GM19025 (cell line): ENCODE data around the gene FGD2.
"Not testable (repeated sequence)": the region's sequence is repeated elsewhere in the genome, so short reads cannot be mapped to it uniquely, and the experiment has no call there.

Experiments used
- ATAC-seq: cut with Tn5 transposase; IDR thresholded peaks from one replicate; pipeline ENCODE4 v1.9.1; 2021; ENCODE audit warnings: mild to moderate bottlenecking, low read depth, moderate library complexity; ENCODE audit not compliant: unreplicated experiment

The FGD2 gene

DNA sequence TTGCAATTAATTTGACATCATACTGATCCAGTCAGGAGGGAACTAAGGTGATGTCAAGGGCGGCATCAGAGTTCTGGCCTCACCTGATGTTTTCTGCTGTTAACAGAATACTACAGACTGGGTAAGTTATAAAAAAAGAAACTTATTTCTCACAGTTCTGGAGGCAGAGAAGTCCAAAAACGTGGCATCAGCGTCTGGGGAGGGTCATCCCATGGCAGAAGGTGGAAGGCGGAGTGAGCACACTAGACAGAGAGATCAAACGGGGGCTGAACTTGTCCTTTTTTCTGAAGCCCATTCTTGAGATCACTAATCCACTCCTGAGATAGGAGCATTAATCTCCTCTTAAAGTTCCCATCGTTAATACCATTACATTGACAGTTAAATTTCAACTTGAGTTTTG, 16.2 kb upstream of the FGD2 start:
- no peak for ATAC-seq

DNA sequence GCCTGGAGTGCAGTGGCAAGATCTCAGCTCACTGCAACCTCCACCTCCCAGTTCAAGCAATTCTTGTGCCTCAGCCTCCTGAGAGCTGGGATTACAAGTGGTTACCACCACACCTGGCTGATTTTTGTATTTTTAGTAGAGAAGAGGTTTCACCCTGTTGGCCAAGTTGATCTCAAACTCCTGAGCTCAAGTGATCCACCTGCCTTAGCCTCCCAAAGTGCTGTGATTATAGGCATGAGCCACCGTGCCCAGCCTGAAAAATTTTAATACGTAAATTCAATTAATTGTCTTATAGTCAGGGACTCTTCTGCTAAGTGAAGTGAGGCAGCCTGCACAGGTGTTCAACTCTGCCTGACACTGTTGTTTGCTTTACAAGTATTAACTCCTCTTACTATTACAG, 15.1 kb upstream of the FGD2 start:
- ATAC-seq: not testable (repeated sequence)

DNA sequence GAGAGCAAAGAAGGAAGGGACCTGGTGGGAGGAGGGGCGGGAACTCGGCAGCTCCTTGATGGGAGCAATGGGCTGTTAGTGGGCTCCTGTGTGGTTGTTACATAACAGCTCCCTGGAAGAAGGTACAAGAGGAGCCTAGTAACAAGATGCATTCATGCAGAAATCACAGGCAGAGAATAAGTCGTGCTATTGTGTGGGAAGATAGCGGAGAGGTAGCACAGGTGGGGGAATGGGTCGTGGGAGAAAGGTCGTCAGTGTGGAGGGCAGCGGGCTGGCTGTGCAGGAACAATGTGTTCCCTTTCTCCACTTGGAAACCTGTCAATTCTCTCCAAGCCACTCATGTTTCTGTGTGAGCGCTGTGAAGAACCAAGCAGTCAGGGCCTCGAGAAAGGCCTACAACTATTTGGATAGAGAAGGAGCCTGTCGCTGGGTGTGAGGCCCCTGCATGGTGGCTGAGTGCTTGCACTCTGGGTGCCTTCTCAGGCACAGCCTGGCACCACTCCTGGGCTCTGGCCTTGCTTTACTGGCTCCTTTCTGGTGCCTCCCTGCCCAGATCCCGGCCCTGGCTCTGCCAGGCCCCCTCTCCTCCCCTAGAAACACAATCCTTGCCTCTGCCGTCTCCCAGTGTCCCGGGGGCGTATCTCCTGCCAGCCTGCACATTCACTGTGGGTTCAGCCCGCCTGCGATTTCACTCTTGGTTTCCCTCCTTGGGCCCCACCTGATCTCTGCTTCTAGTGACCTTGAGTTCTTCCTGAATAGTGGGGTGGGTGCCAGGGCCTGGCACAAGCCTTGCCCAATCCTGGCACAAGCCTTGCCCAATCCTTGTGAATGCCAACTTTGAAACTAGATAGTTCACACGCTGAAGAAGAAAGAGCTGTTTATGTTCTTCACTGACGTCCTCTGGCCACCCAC, 7.4 kb upstream of the FGD2 start:
- ATAC-seq: no peak

DNA sequence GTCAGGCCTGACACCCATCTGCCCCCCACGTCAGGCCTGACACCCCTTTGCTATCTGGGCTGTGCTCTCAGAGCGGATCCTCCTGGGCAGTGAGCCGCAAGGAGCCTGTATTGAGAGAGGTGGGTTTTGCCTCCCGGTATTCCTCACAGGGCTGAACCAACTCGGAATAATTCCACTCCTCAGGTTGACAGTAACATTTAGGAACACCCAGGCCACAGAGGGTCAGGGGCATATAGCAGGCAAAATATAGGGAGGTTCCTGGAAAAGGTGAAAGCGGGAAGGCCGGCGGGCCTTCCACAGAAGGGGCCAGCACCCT, 6.8 kb upstream of the FGD2 start:
- ATAC-seq: no peak

DNA sequence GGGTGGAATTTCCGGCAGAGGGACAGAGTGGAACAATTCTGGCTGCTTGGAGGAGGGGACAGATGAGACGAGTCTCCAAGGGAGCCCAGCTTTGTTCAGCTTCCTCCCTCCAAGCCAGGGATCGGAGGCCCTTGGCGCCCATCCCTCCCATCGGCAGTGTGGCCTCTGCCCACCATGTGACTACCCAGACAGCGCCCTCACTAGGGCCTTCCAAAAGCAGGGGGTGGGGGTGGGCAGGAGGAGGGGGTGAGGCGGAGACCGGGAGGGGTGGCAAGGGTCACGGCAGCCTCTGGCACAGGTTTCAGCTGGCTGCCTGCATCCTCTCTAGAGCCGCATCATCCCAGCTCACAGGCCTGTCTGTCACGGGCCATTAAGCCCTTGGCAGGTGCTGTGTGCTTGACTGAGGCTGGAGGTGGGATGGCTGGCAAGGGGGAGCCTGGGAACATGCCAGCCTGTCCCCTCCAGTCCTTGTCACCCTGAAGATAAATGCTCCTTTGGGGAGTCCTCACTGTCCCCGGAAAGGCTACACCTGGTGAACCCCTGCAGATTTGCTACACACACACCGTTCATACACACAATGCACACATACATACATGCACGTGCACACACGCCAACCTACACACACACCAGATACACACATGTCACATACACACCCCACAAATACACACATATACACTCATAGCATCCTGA, 6.2 kb upstream of the FGD2 start:
- ATAC-seq: no peak

DNA sequence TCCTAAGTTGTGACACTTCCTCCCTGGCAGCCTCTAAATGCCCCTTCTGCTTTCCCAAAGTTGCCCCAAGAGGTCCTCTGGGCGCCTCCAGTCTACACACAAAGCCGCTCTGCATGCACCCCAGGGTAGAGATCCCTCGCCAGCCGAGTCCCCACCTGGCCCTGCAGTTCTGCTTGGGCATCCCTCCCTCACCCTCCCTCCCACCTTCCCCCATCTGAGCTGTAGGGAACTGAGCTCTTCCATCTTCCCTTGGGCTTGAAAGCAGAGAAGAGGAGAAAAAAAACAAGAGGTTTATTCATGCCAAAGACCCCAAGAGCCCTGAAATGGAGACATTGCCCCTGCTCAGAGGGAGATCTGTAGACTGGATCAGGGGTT, 5.7 kb upstream of the FGD2 start:
- ATAC-seq: no peak

DNA sequence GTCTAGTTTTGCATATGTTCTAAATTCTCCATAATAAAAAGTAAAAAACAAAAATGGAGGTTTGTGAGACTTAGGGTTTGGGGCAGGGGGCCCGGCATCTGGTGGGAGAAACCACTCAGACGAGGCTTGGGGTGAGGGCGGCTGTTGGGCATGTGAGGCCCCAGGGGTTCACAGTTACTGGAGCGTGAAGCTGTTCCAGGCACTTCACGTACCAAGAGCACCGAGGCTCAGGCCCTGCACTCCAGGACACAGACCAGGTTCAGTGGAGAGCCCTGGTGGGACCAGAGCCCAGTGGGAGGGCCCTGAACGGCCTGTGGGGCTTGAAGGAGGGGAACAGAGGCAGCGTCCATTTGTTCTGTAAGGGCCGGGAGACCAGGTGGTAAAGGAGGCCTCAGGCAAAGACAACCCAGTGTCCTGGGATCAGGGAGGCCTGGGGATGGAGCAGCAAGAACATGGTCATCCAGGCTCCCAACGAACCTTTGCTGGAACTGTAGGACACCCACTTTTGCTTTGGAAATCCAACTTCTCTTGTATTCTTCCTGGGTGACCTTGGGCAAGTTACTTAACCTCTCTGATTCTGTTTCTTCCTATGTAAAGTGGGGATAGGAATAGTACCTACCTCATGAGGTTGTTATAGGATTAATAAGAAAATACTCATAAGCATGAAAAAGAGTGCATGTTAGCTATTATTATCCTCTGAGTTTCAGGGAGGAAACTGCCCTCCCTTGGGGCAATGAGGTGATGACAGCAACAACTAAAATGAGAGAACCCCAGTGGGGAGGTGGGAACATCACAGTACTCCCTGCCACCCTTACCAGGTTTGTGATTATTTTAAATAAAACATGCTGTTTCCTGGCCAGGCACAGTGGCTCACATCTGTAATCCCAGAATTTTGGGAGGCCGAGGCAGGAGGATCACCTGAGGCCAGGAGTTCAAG, 1.1 kb upstream of the FGD2 start:
- no peak for ATAC-seq

DNA sequence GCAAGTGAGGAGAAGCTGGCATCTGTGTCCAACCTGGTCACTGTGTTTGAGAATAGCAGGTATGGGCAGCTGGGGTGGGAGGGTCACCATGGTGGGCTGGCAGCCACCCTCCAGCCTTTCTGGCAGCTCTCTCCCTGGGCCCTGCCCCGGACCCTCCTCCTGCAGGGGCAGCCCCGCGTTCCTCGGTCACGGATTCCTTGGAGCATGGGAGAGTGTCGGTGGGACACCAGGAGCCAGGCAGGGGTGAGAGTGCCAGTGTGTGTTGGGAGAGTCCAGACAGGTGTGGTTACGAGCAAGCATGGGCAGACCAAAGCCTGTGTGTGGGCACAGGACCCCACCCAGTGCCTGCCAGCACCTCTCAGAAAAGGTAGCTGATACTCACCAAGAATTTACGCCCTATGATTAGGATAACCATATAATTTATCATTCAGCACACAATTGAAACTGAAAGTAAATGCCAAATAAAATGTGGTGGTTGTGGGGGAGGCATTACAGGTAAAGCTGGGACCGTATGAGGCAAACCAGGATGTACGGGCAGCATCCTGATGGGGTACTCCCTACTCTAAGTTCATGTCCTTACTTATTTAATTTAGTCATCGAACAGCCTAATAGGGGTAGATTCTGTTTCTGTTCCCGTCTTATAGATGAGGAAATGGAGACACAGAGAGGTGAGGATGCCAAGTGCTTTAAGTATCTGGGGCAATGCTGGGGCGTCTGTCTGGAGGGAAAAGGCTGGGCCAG, 542 bp downstream of the FGD2 start:
- ATAC-seq: peak; percentile 3

DNA sequence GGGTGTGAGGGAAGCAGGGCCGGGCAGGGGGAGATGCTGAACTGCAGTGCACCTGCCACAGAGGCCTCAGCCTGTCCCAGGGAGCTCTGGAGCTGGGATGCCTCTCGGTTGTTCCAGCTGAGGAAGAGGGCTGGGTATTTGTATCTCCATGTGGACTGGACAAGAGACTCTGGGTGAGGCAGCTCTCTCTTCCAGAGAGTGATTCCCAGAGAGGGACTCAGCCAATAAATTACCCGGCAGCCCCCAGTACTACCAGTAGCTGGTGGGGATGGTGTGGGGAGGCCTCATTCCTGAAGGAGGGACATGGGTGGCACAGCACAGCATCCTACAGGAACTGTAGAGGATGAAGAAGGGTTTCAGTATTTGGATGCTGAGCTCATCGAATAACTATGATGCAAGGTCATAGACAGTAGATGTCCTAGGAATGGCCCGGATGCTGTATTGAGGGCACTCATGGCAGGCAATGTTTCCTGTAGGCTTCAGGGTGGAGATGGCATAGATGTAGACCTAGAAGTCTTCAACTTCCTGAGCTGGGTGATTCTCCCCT, 1.4 kb downstream of the FGD2 start:
- ATAC-seq: no peak

DNA sequence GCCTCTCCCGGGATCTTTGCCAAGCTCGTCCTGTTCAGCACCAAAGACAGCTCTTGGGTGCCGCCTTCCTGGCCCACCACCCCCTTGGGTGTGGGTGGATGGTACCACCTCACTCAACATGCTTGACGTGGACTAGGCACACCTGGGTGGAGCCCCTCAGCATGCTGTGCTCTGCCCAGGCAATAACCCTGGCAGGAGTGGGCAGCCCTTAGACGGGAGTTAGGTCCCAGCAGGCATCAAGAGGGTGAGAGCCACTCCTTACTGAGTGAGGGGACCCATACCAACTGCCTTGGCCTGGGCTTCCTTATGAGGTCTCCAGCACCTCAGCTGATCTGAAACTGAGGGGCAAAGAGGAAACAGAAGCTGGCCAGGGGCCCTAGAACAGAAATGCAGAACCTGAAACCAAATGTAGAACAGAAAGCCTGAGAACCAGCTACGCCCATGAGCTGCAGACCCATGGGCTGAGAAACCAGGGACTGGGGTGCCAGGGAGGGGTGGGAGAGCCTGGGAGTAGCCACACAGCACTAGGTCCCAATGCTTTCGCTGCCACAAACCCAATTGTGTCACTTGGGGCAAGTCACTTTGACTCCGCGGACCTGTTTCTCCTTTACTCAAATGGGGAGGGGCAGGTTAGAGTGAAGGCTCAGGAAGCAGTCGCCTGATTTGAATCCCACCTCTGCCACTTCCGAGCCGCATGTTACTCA, 2.0 kb downstream of the FGD2 start:
- ATAC-seq: peak; percentile 45

DNA sequence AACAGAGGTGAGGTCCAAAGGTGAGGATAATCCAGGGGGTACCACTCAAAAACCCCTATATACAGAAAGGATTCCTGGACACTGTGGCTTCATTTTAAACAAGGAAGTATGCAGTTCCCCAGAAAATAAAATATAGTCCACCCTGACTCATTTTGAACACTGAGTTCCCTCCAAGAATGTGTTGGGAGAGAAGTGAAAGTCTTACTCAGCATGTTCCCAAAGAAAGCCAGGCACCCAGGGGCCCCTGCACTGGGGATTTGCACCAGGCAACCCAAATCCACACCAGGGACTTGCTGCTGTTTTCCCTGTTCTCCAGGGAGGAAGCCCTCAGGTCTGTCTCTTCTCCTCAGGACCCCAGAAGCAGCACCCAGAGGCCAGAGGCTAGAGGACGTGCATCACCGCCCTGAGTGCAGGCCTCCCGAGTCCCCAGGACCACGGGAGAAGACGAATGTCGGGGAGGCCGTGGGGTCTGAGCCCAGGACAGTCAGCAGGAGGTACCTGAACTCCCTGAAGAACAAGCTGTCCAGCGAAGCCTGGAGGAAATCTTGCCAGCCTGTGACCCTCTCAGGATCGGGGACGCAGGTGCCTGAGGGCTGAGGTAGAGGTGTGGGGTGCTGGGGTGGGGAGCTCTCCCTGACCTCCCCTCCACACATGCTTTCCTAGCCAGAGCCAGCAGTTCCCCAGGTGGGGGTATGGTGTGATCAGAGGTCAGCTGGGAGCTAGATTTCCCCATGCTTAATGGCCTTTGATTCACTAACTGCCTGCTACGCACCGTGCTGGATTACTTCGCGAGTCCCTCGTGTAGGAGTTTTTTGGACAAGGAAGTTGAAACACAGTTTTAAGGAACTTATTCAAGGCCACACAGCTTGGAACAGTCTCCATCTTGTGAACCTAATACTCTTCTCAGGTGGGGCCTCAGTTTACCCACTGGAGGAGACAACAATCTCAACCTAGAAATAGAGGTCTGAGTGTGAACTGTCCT, 3.3 kb downstream of the FGD2 start:
- ATAC-seq: no peak

DNA sequence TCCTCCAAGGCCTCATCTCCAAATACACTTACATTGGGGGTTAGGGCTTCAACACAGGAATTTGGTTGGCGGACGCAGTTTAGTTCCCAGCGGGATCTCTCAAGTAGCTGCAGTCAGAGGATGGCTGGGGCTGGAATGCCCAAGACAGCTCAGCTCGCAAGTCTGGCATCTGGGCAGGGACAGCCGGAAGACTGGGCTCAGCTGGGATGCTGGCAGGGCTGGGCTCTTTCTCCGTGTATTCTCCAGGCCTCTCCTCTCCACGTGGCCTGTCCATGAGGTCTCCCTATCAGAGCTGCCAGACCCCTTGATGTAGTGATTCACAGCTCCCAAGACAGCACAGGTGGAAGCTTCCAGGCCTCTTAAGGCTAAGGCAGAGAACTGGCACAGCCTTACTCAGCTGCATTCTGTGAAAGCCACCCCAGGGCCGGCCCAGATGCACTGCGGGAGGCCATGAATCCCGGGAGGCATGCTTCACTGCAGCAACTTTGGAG, 5.0 kb downstream of the FGD2 start:
- no peak for ATAC-seq

DNA sequence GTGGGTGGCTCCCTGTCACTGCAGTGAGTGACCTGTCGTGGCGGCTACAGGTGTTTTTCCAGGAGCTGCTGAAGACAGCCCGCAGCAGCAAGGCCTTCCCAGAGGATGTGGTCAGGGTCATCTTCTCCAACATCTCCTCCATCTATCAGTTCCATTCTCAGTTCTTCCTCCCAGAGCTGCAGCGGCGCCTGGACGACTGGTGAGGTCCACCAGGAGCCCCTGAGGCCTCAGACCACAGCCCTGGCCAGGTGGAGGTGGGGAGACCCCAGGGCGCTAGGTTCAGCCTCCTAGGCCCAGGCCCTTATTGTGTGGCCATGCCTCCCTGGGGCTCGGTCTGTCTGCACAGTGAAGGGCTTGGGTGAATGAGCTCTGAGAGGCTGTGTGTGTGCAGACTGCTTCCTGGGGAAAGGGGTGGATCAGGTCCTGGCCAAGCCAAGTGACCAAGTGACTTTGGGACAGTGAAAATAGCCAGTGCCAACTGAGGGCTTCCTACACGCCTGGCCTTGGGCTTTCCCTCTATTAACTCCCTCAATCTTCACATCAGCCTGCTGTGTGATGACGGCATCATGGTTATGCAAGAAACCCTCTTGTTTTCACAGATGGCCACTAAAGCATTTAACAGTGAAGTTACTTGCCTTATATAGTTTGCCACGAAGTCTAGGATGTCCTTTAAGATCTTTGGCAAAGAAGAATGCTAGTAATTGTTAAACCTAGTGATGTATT, 6.4 kb downstream of the FGD2 start:
- no peak for ATAC-seq

DNA sequence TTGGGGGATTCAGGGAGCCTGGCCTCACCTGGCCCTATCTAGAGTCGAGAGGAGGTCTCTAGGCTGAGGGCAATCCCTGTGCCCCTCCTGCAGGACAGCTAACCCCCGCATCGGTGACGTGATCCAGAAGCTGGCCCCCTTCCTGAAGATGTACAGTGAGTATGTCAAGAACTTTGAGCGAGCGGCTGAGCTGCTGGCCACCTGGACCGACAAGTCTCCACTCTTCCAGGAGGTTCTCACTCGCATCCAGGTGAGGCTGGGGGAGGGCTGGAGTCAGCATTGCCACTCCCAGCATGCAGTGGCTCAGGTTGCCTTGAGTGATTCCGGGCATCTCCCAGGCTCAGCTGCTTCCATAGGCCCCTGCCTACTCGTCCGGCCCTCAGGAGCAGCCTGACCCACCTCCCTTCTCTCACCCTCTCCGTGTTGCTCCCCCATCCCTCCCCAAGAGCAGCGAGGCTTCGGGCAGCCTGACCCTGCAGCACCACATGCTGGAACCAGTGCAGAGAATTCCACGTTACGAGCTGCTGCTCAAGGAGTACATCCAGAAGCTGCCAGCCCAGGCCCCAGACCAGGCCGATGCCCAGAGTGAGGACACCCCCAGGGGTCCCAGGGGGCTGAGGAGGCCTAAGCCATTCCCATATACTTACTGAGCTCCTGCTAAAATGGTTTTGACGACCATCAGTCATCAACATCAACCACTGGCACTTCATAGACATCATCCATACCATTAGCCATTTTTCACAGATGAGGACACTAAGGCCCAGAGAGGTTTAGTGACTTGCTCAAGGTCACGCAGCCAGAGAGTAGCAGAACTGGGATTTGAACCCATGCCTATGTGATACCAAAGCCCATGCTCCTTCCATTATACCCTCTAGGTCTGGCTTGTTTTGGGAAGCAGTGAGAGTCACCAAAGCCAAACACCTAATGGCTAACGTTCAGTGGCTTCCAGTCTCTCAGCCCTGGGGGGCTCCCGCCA, 8.3 kb downstream of the FGD2 start:
- no peak for ATAC-seq

DNA sequence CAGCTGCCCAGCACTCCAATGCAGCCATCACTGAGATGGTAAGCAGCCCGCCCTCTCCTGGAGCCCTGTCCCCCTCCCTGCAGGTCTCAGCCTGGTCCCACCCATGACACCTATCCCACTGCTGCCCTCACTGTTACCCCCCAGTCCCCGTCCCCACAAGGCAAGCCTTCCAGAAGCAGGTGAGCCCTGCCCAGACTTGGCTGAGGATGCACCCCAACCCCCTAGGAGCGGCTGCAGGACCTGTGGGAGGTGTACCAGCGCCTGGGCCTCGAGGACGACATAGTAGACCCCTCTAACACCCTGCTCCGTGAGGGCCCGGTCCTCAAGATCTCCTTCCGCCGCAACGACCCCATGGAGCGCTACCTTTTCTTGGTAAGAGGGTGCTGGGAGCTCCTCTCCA, 9.2 kb downstream of the FGD2 start:
- ATAC-seq: no peak

DNA sequence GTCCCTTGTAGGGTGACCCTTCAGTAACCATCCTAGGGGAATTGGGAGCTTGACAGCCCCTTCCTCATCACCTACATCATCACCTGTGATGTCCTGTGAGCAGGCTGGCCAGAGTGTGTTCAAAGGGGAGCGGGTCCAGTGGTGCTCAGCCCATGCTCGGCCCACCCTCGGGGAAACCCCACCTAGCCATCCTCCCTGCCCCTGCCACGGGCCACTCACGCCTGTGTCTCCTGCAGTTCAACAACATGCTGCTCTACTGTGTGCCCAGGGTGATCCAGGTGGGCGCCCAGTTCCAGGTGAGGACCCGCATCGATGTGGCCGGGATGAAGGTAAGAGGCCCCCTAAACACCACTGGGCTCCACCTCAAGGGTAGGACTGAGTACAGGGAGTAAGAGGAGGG, 10.1 kb downstream of the FGD2 start:
- ATAC-seq: no peak
